Brain microvascular endothelial cell (primary cell): ENCODE data around the gene CEMIP2.

Experiments used
- DNase-seq: peaks from one replicate; pipeline ENCODE4 v3.0.0-alpha.2; 2020
- H3K27ac ChIP-seq: fragments of 250-450 bp; sonication (Bioruptor Pico); 2 replicates; pipeline ENCODE4 v1.5.1; 2020; ENCODE audit warnings: mild to moderate bottlenecking, moderate library complexity
- H3K27me3 ChIP-seq: fragments of 250-450 bp; sonication (Bioruptor Pico); replicated peaks from 2 replicates; pipeline ENCODE4 v1.5.1; 2020; ENCODE audit warnings: mild to moderate bottlenecking
- H3K36me3 ChIP-seq: fragments of 250-450 bp; sonication (Bioruptor Pico); replicated peaks from 2 replicates; pipeline ENCODE4 v1.5.1; 2020; ENCODE audit warnings: mild to moderate bottlenecking
- H3K4me3 ChIP-seq: 2 replicates; pipeline ENCODE4 v1.5.1; 2011; ENCODE audit warnings: low read depth, mild to moderate bottlenecking, control low read depth, low read length, moderate library complexity
- in situ Hi-C: cut with HindIII; loops from 2 replicates; pipeline ENCODE4 v1.10.0; 2017; ENCODE audit warnings: low sequenced_read_pairs, low pct_ligation_motif_present
- TF ChIP-seq, protein P1 (sequence below): IDR thresholded peaks from 2 replicates; pipeline ENCODE4 v1.5.1; 2011; ENCODE audit warnings: low read depth, mild to moderate bottlenecking, moderate library complexity, low read length, control low read depth, inconsistent platforms; ENCODE audit errors: missing control alignments

The CEMIP2 gene, protein sequence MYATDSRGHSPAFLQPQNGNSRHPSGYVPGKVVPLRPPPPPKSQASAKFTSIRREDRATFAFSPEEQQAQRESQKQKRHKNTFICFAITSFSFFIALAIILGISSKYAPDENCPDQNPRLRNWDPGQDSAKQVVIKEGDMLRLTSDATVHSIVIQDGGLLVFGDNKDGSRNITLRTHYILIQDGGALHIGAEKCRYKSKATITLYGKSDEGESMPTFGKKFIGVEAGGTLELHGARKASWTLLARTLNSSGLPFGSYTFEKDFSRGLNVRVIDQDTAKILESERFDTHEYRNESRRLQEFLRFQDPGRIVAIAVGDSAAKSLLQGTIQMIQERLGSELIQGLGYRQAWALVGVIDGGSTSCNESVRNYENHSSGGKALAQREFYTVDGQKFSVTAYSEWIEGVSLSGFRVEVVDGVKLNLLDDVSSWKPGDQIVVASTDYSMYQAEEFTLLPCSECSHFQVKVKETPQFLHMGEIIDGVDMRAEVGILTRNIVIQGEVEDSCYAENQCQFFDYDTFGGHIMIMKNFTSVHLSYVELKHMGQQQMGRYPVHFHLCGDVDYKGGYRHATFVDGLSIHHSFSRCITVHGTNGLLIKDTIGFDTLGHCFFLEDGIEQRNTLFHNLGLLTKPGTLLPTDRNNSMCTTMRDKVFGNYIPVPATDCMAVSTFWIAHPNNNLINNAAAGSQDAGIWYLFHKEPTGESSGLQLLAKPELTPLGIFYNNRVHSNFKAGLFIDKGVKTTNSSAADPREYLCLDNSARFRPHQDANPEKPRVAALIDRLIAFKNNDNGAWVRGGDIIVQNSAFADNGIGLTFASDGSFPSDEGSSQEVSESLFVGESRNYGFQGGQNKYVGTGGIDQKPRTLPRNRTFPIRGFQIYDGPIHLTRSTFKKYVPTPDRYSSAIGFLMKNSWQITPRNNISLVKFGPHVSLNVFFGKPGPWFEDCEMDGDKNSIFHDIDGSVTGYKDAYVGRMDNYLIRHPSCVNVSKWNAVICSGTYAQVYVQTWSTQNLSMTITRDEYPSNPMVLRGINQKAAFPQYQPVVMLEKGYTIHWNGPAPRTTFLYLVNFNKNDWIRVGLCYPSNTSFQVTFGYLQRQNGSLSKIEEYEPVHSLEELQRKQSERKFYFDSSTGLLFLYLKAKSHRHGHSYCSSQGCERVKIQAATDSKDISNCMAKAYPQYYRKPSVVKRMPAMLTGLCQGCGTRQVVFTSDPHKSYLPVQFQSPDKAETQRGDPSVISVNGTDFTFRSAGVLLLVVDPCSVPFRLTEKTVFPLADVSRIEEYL (N-terminal part only)

DNA sequence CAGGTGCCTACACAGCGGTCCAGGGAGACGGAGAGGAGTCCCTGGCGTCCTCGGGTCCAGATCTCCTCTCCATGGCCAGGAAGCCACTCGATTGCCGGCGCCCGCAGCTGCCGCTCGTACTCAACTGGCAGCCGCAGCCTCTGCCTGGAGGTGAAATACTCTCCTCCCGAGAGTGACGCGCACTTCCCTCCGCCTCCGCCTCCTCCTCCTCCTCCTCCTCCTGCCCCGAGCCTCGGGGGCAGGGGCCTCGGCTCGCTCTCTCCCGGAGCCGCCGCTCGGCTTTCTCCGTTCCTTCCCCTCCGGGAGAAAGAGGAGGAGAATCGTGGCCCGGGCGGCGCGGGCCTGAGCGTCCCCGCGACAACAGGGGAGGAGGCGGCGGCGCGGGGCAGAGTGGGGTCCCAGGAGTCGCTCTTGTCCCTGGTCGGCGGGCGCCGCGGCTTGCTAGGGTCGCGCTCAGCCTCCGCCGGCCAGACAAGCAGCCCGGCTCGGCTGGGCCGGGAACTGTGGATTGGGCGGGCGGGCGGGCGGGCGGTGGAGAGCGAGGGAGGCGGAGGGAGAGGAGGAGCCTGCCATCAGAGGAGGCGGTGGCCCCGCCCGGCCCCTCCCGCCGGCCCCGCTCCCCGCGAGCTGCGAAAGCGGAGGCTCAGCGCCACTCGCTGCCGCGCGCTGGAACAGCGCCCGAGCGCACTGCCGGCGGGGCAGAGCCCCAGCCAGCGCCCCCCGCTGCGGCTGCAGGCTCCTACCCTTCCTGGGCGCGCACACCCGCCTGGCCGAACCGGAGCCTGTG, at the start of gene CEMIP2:
Gene CEMIP2, minus strand, starts transcription at position 126 of the 787 bp plus-strand sequence. CDS start 18,140 bp downstream, outside the sequence.
- Histone ChIP-seq H3K27ac (peak within 1 kb of the TSS; percentile 88), H3K4me3 (peak within 1 kb of the TSS; percentile 80), H3K27me3 (no peaks in the 10 kb centered on the region), H3K36me3 (no peaks in the 10 kb centered on the region)
- peak; percentile 81 for DNase-seq
- in situ Hi-C loops = no loop called here
- TF ChIP-seq, protein P1, sequence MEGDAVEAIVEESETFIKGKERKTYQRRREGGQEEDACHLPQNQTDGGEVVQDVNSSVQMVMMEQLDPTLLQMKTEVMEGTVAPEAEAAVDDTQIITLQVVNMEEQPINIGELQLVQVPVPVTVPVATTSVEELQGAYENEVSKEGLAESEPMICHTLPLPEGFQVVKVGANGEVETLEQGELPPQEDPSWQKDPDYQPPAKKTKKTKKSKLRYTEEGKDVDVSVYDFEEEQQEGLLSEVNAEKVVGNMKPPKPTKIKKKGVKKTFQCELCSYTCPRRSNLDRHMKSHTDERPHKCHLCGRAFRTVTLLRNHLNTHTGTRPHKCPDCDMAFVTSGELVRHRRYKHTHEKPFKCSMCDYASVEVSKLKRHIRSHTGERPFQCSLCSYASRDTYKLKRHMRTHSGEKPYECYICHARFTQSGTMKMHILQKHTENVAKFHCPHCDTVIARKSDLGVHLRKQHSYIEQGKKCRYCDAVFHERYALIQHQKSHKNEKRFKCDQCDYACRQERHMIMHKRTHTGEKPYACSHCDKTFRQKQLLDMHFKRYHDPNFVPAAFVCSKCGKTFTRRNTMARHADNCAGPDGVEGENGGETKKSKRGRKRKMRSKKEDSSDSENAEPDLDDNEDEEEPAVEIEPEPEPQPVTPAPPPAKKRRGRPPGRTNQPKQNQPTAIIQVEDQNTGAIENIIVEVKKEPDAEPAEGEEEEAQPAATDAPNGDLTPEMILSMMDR = peak; percentile 47

DNA sequence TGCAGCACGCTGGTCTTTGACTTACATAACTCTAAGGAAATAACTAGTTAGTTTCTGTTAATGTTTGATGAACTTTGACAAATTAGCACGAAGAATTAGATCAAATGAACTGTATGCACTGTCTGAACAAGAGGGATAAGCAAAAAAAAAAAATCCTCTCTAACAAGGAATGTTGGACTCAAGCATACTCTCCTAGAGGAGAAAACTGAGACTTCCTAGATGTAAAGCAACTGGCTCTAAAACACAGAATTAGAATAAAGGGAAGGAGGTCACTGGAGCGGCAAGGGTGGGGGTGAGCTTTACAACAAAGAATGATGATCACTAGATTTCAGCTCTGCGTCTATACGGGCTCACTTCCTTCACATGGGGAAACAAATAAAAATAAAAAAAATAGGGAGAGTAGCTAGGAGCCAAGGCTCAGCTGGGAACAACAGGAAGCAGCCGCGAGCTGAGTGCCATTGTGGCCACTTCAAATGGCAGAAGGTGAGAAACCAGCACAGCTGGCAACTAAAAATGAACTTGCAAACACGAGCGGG, 48.7 kb upstream of the CEMIP2 start:
- no peaks in the 10 kb centered on the region for H3K36me3 ChIP-seq
- H3K27me3 ChIP-seq = no peaks in the 10 kb centered on the region
- in situ Hi-C loops = no loop called here
- TF ChIP-seq, protein P1 = no peak
- H3K27ac ChIP-seq = no peak overlapping the region
- no peak for DNase-seq
- no peak overlapping the region for H3K4me3 ChIP-seq

DNA sequence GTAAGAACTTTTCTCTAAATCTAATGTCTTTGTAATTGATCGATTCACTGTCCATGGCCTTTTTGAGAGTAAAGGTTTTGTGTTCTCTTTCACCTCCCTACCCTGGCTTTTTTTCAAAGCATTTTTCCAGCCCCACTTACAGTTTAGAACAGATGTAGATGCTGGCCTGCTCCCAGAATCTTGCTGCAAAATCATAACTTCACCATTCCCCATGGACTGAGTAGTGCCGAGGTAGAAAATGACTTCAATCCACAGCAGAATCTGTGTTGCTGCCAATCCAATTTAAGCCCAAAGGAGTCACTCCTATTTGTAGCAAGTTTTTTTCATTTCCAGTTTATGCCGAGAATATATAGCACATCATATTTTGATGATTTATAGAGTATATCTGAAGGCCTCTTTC, 46.5 kb upstream of the CEMIP2 start:
- TF ChIP-seq, protein P1 = no peak
- H3K4me3 ChIP-seq = no peak overlapping the region
- no peak for DNase-seq
- in situ Hi-C loops = no loop called here
- no peaks in the 10 kb centered on the region for H3K36me3 ChIP-seq
- no peak overlapping the region for H3K27ac ChIP-seq
- no peaks in the 10 kb centered on the region for H3K27me3 ChIP-seq

DNA sequence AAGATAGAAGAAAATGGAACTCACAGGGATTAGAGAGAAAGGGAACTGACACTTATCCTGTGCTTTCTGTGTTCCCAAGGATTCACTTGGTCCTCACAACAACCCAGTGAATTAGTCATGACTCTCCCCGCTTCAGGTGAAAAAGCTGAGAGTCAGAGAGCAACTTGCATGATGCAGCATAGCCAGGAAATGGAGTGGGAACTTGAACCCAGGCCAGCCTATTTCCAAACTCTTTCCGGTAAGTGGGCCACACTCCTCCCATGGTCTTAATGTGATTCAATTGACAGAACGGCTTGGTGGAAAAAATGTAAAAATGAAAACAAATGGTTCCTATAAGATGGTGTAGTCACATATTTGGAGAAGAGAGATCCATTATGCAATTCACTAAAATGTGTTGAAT, 45.9 kb upstream of the CEMIP2 start:
- Histone ChIP-seq H3K27me3 (no peaks in the 10 kb centered on the region), H3K27ac (no peak overlapping the region), H3K36me3 (no peaks in the 10 kb centered on the region), H3K4me3 (no peak overlapping the region)
- no peak for DNase-seq
- TF ChIP-seq, protein P1 = no peak
- in situ Hi-C loops = no loop called here

DNA sequence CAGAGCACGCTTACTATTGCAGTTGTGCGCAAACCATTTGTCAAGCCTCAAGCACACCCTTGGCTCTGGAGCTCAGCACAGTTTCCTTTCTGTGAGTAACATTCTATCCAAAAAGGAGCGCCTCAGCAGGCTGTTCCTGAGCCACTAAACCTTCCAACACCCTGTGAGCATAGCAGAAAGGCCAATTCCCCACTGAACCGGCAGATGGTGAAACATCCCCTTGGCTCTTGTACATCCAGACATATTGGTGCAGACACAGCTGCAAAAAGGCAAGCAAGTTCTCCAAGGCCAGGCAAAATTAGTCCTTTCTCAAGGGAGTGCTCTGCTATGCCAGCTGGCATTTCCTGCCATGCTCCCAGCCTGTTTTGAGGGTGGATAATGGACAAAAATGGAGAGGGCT, 44.1 kb upstream of the CEMIP2 start:
- no peaks in the 10 kb centered on the region for H3K27me3 ChIP-seq
- TF ChIP-seq, protein P1 = peak; percentile 6
- H3K36me3 ChIP-seq = no peaks in the 10 kb centered on the region
- no peak for DNase-seq
- no peak overlapping the region for H3K4me3 ChIP-seq
- H3K27ac ChIP-seq = no peak overlapping the region
- in situ Hi-C loops = no loop called here
